T-helper 1 cell treated with Interleukin-12 subunit alpha and Interleukin-12 subunit beta and Interleukin-4 antibody, amounts not matched to agents 30 ng/mL and 1 ng/mL, for 36 hours (primary cell): ENCODE results near the gene FCER1G. TPM values are rescaled to one million over a fixed set of nuclear protein-coding genes. Genes with fewer than 3 reads are reported as not detected.

Experiments used
- intact Hi-C: fragments of 100-400 bp; cut with micrococcal nuclease; formaldehyde crosslinking; loops from one replicate; pipeline ENCODE4 v1.15.1; 2024
- total RNA-seq: library from RNA; stranded (reverse); gene quantifications from 2 replicates; pipeline ENCODE4 v1.2.3, GENCODE V29; 2022

Gene FCER1G
- total RNA-seq, 1 donor from 2014 or later: 1.7 TPM

DNA sequence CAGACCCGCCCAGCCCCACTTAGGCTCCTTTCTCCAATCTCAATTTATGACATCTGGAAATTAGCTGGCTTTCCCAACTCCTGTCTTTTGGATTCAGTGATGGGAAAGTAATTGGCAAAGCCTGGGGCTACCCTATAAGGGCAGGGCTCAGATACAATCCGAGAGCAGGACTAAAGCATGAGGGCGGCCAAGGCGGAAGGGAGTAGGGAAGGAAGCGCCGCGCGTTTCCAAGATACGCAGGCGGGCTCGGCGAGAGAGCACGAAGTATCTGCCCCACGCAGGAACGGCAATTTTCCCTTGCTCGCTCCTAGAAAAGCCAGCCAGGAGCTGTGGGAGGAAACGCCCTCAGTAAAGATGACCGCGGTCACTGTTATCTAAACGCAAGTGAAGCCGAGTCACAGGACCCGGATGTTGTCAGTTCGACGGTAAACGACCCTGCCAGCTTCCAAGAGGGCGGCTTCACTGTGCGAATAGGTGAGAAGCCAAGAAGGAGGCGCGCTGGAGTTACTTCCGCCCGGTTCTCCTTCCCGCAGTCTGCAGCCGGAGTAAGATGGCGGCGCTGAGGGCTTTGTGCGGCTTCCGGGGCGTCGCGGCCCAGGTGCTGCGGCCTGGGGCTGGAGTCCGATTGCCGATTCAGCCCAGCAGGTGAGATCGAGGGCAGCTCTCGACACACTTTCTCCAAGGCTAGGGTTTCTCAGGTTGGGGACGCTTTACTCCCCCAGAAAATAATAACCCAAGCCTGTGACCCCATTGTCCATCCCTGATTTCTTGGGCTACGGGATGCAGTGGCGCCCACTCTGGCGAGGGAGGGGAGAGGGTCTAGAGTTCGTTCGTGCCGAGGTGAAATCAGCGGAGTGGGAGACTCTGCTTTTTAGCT lies 13.0 kb upstream of the FCER1G start, which contains the start of gene NDUFS2:
Gene NDUFS2, plus strand, starts transcription at position 532 of the 877 bp plus-strand sequence. Its CDS starts 19 bp downstream, at position 551.
- intact Hi-C loops: loop anchor here (1.0 kb wide), 10 partner anchors 10 to 157 kb away; partner anchors contain the start of genes DEDD, PPOX, SDHC and UFC1

DNA sequence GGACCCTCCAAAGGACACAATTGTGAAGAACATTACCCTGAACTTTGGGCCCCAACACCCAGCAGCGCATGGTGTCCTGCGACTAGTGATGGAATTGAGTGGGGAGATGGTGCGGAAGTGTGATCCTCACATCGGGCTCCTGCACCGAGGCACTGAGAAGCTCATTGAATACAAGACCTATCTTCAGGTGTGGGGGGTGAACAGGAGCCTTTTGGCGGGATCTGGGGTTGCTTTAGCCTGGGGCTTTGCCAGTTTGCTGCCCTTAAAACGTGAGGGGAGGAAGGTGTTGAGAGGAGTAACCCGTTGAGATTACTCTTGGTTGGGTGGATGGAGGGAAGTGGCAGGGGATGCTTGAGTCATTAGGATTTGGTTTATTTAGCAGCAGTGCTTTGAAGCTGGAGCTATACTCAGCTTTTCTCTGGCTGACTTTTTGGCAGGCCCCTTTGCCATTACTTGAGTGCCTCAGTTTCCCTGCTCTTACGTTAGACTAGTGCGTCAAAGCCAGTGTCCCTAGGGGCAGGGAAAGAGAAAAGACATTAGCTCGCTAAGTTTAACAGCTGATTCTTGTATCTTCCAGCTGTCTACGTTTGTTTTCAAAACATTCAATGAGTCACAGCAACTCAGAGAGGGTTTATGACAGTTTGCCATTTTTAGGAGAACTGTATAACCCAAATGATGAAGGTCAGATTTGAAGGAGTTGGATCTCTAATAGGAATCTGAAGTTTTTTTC lies 8.5 kb upstream of the FCER1G start:
- intact Hi-C loops: no loop called here

DNA sequence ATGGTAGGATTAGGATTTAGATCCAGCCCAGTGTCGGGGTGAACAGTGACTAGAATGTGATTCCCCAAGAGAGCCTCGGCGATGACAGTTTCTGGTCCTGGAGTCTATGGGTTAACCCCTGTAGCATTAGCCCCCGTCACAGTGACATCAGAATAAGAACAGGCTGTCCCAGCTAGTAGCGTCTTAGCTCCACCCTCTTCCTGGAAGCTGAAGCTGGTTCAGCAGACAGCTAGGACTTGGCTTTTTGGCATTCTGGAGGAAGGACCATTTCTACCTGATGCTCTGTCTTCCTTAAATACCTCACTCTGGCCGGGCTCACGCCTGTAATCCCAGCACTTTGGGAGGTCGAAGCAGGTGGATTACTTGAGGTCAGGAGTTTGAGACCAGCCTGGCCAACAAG lies 7.9 kb upstream of the FCER1G start:
- intact Hi-C loops: no loop called here

DNA sequence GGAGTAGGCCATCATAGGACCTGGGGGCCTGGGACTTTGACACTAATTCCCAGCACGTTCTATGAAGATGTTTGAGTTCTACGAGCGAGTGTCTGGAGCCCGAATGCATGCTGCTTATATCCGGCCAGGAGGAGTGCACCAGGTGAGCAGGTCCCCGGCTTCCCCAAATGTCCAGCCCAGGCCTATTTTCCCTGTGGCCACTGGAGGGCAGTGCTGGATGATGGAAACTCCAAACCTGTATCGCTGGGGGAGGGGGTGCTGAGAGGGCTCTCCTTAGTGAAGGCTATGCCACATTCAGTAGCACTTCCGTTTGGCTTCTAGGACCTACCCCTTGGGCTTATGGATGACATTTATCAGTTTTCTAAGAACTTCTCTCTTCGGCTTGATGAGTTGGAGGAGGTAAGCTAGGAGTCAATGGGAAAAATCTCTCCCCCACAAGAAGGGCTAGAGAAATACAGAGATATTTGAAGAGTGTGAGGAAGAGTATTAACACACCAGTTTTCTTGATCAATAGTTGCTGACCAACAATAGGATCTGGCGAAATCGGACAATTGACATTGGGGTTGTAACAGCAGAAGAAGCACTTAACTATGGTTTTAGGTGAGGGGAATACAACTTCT lies 5.2 kb upstream of the FCER1G start:
- intact Hi-C loops: loop anchor here (1.0 to 2.0 kb wide), 2 partner anchors 15 to 17 kb away; no protein-coding TSS in a partner anchor

DNA sequence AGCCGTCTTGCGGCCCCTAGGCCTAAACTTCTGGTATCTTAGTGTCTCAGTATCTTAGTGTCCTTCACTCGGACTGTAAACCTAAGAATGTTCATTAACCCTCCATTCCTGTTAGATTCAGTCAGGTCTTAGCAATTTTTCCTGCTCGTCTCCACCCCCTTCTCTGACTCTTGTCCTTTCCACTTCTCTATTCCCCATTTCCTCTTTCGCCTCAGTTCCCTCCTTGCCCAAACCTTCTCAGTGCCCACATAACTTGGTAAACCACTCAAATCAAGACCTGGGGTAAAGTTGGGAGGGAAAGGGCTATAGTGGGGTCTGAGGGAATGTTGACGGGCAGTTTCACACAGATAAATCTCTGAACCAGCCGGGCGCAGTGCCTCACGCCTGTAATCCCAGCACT lies 726 bp upstream of the FCER1G start:
- intact Hi-C loops: no loop called here

DNA sequence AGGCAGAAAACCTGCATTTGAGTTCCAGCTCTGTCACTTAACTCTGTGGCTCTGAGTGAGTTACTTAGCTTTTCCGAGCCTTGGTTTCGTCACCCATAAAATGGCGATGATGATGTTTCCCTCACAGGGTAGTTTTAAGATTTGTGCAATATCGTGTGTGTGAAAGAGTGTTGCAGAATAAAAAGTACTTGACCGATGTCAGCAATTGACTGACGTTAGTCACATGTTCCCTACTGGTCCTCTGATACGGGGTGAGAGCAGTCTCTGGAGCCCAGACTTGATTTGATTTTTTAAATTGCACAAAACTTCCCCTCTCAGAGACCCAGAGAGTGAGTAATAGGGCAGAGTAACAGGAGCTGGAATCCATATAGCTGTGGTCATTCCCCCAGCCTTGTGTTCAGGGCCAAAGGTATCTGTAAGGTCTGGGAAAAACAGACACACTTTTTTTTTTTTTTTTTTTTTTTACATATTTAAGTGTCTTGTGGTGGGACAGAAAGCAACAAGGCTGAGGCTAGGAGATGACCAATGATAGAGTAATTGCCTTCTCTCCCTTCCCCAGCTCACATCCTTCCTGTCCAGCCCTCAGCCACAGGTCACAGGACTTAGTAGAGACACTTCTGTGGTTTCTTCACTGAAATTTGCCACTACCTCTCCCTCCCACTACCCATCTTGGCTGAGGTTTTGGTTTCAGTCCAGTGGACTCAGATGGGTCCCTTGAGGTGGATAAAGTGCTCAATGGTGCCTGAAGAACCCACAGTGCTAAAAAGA lies 2.0 kb downstream of the FCER1G start:
- intact Hi-C loops: no loop called here

DNA sequence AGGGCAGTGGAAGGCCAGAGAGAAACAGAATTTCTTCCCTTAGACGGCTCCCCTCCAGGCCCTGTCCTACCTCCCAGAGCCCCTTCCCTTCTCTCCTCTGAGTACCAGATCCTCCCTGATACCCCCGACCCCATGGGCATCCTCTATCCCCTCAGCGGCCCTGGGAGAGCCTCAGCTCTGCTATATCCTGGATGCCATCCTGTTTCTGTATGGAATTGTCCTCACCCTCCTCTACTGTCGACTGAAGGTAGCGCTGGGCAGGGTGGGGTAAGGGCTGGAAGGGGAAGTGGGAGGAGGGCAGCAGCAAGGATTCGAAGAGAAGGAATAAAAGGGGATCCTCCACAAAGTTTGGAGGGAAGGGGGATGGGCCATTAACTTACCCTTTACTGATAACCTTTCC lies 2.7 kb downstream of the FCER1G start:
- intact Hi-C loops: no loop called here

DNA sequence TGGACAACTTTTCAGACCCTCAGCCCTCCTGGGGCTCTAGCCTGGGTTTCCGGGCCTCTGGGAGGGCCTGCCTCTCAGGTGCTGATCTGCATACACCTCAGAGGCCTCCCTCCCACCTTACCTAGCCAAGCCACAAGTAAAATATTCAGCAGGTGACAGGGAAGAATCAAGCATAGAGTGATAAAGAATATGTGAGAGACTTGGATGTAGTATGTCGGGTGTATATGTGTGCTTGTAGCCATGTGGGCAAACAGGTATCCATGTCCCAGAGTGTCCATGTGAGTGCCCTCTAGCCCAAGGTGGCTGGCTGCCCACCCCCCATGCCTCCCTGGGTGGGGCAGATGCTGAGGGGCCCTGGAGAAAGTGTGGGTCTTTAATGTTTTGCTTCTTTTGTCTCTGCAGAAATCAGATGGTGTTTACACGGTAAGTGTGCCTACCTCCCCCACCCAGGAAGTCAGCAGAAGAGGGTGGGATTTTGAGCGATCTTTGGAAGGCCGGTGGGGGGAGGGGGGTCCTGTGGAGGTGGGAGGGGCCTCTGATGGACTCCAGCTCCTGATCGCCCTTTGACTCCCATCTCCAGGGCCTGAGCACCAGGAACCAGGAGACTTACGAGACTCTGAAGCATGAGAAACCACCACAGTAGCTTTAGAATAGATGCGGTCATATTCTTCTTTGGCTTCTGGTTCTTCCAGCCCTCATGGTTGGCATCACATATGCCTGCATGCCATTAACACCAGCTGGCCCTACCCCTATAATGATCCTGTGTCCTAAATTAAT lies 3.4 kb downstream of the FCER1G start:
- intact Hi-C loops: no loop called here

DNA sequence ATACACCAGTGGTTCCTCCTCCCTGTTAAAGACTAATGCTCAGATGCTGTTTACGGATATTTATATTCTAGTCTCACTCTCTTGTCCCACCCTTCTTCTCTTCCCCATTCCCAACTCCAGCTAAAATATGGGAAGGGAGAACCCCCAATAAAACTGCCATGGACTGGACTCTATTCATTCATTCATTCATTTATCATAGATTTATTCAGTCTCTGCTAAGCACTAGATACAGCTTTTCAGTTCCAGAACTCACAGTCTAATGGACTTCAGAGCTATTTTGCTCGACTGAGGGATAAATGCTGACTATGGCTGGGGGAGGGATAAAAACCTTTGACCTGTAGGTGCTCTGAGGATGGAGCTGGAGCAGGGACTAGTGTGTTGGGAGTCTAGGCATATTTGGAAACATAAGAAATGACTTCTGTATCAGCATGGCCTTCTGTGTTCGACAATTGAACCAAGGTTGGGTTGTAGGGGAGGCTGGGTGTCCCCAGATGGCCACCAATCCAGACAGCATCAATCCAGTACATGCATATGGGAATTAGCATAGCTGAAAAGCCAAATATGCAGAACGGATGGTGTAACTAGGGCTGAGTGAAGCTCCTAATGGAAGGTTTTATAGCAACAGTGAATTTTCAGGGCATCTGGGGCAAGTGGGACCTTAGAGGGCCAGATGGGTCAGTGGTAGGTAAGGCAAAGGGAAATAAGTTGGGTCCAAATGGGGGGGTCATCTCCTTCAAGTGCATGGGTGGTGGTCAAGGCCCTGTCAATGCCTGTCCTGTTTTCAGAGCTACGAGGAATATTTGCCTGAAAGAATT lies 4.2 kb downstream of the FCER1G start:
- intact Hi-C loops: no loop called here

DNA sequence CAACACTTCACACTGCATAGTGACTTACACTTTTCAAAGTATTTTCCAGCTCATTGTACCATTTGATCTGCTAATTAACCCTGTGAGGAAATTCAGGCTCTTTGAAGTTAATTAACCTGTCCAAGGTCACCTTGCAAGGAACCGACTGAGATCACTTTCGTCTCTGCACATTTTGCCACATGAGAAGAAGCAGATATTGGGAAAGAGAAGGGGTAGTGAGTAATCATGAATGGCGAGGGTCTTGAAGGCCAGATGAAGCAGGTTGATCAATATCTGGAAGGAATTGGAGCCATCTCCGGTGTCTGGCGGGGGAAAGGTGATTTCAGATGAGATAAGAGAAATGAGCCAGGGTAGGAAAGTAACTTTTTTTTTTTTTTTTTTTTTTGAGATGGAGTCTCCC lies 4.9 kb downstream of the FCER1G start:
- intact Hi-C loops: loop anchor here (10.0 kb wide), 1 partner anchor 315 kb away; no protein-coding TSS in a partner anchor

DNA sequence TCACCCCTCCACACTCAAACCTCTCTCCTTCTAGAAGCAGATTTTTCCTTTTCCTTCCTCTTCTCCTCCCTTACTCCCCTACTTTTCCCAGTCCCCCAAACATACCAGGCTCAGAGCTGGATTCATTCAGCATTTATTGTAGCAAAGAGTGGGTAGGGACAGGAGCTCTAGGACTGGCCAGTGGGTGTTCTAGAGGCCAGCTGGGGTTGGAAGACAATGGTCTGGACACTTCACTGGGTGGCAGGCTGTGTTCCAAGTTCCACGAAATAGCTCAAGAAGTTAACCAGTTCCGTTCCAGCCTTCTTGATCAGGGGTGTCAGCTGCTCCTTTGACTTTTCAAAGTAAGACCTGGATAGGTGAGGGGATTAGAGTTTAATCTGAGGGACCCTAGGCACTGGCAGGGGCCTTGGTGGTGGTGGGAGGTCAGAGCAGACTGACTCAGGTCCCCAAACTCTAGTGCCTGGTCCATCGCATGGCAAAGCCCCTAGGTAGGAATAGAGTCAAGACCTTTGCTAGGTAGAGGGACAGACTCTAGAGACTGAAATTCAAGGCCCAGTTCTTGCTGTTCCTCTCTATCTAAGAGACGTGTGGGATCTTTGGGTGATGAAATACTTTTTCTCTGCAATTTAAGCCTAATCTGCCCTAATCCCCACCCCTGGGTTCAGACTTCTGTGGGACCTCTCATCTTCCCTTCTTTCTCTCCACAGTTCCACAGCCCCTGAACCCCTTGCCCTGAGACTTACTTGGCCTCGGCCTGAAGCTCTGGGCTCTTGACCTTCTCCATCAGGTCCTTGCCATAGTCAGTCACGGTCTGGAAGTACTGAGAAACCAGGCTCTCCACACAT lies 7.3 kb downstream of the FCER1G start:
- intact Hi-C loops: loop anchor here (10.0 kb wide), 1 partner anchor 312 kb away; no protein-coding TSS in a partner anchor

DNA sequence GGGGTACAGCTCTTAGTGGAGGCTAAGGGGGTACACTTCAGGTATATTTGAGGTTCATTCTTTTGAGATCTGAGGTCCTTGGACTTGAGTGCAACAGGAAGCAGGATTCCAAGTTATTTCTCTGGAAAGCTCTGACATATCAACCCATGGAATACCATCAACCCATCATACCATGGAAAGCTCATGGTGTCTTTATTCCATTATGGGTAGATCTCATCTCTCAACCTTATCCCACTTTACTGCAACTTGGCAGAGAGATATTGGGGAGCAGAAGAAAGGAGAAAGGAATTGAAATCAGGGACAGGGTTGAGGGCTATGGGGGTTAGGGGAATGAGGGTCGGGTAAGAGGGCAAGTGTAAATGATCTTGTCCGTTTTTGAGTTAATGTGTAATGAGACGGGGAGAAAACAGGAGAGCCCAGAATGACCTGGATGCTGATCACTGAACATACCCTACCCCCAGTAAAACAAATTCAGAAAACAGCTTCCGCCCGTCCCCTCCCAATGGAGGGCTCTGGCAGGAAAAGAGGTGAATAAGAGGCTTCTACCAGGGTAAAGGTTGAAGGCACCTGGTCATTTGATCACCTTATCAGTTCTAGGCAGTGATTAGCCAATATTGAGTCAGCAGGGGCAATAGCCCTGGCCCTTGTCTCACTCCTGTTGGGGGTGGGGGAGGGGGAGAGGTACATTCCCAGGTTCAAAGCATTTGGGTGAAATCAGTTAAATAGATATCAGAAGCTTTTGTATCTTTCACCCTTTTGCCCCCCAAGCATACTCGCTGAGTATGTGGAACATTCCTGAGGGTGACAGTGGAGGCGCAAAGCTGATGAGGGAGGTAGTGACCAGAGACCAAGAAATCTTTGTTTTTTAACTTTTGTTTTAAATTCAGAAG lies 9.0 kb downstream of the FCER1G start:
- intact Hi-C loops: loop anchor here (2.0 to 10.0 kb wide), 2 partner anchors 311 to 961 kb away; partner anchors contain the start of gene DCAF8

DNA sequence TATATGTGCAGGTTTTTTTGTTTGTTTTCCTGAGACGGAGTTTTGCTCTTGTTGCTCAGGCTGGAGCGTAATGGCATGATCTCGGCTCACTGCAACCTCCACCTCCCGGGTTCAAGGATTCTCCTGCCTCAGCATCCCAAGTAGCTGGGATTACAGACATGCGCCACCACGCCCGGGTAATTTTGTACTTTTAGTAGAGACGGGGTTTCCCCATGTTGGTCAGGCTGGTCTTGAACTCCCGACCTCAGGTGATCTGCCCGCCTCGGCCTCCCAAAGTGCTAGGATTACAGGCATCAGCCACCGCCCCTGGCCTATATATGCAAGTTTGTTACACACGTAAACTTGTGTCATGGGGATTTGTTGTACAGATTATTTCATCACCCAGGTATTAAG lies 9.6 kb downstream of the FCER1G start:
- intact Hi-C loops: loop anchor here (1.0 to 10.0 kb wide), 15 partner anchors 14 to 1127 kb away; partner anchors contain the start of genes B4GALT3, CD48, DCAF8 and IGSF8

DNA sequence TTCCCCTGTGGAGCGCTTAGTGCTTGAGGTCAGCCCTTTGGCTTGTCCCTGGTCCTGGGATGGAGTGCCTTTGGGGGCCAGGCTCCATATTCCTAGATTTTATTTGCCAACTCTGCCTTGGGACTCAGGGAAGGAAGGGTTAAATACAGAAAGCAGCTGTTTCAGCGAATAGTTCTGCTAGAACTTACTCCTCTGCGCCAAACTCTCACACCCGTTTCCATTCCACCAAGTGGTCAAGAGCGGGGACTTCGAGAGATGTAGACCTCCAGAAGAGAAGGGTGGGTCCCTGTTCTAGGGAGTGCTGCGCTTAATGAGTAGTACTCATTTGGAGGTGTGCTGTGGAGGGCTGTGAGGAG lies 10.1 kb downstream of the FCER1G start:
- intact Hi-C loops: loop anchor here (1.0 to 10.0 kb wide), 15 partner anchors 15 to 1128 kb away; partner anchors contain the start of genes B4GALT3, CD48, DCAF8 and IGSF8

DNA sequence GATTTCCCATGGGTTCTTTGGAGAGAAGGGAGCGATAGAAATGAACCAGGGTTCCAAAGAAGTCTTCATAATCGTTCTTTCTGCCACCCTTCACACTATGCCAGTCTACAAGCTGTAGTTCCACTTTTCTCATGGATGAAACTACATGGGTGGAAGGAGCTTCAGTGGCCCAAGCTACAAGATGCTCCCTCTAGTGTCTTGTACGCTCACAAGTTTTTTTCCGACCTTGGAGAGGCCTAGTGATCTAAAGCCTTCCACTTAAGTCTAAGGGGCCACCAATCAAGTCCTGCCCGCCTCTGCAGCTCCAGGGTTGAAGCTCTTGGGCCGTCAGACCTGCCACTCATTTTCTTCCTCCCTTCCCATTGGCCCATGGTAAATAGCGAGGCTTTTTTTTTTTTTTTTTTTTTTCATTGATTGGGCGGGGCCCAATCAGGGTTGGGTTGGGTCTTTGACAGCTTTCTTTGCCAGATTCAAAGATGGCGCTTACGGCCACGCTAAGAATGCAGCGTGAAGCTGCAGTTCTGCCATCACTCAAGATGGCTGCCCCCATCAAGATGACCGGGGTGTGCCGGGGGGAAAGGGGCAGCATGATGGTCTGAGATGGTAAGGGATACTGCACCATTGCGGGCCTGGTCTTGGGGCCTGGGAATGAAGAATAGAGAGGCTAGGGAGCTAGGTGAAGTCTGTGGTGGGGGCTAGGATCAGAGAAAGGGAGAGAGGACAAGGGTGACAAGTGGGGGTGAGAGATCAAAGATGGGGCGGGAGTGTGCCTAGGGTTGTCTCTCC lies 10.6 kb downstream of the FCER1G start, which contains the start of gene TOMM40L:
Gene TOMM40L, plus strand, starts transcription at position 527 of the 786 bp plus-strand sequence. CDS start 430 bp downstream, outside the sequence.
- intact Hi-C loops: loop anchor here (1.0 to 10.0 kb wide), 16 partner anchors 15 to 1128 kb away; partner anchors contain the start of genes B4GALT3, CD48, DCAF8 and IGSF8

DNA sequence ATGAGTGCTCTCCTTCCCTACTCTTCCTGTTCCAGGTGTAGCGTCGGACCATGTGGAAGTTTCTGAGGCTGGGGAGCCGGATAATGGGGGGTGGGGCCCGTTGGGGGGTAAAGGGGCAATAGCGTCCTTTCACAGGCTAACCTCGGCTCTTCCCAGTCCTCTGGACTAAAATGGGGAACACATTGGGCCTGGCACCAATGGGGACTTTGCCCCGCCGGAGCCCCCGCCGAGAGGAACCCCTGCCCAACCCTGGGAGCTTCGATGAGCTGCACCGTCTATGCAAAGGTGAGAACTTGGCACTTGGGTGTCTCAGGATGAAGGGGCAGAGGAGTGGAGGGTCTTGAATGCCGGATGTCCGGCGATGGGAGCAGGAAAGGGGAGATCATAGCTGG lies 11.2 kb downstream of the FCER1G start:
- intact Hi-C loops: loop anchor here (2.0 to 10.0 kb wide), 6 partner anchors 164 to 1129 kb away; partner anchors contain the start of genes CD48, IGSF8 and USF1
